GM21528 (cell line): ENCODE data around the gene AVEN.
"Not testable (repeated sequence)": the region's sequence is repeated elsewhere in the genome, so short reads cannot be mapped to it uniquely, and the experiment has no call there.

ENCODE experiments used
- ATAC-seq: cut with Tn5 transposase; IDR thresholded peaks from one replicate; pipeline ENCODE4 v1.9.1; 2021; ENCODE audit warnings: mild to moderate bottlenecking, moderate library complexity; ENCODE audit not compliant: unreplicated experiment, low FRiP score

The AVEN gene

GRCh38 chr15:34038871-34039789, at the start of gene AVEN:
TSS of gene AVEN (minus strand) at chr15:34039204. CDS start at chr15:34039046, 158 bp downstream.
- ATAC-seq, result peak; percentile 41

- ATAC-seq, result no peak
Observed at GRCh38 chr15:34085746-34086145, 46.7 kb upstream of the AVEN start.

GRCh38 chr15:34084086-34084485, 45.1 kb upstream of the AVEN start:
- no peak for ATAC-seq

GRCh38 chr15:34079904-34080303, 40.9 kb upstream of the AVEN start:
- no peak for ATAC-seq

- ATAC-seq, result no peak
Observed at GRCh38 chr15:34078900-34079299, 39.9 kb upstream of the AVEN start.

- no peak for ATAC-seq
Observed at GRCh38 chr15:34076785-34077184, 37.8 kb upstream of the AVEN start.

GRCh38 chr15:34070003-34070402, 31.0 kb upstream of the AVEN start:
- ATAC-seq, result no peak

GRCh38 chr15:34065941-34066340, 26.9 kb upstream of the AVEN start:
- no peak for ATAC-seq

GRCh38 chr15:34065261-34065660, 26.3 kb upstream of the AVEN start:
- ATAC-seq, result no peak

GRCh38 chr15:34064438-34064837, 25.4 kb upstream of the AVEN start:
- no peak for ATAC-seq

- ATAC-seq, result no peak
Observed at GRCh38 chr15:34059946-34060345, 20.9 kb upstream of the AVEN start.

- ATAC-seq, result no peak
Observed at GRCh38 chr15:34059476-34059875, 20.5 kb upstream of the AVEN start.

- ATAC-seq, result no peak
Observed at GRCh38 chr15:34056911-34057310, 17.9 kb upstream of the AVEN start.

GRCh38 chr15:34055868-34056595, 17.0 kb upstream of the AVEN start:
- ATAC-seq, result no peak

GRCh38 chr15:34054081-34054707, 15.2 kb upstream of the AVEN start:
- no peak for ATAC-seq

- ATAC-seq, result not testable (repeated sequence)
Observed at GRCh38 chr15:34050385-34050784, 11.4 kb upstream of the AVEN start.

GRCh38 chr15:34049112-34049511, 10.1 kb upstream of the AVEN start:
- ATAC-seq, result no peak

GRCh38 chr15:34047893-34048775, 9.1 kb upstream of the AVEN start:
- no peak for ATAC-seq

GRCh38 chr15:34046471-34047145, 7.6 kb upstream of the AVEN start:
- ATAC-seq, result no peak

GRCh38 chr15:34043813-34044212, 4.8 kb upstream of the AVEN start:
- ATAC-seq, result no peak
